Measurements from ENCODE around the gene CIRBP. TPM values are rescaled to one million over a fixed set of nuclear protein-coding genes. Genes with fewer than 3 reads are reported as not detected.

The CIRBP gene
- total RNA-seq, 1 experiment from 2014 or later = 66.6 TPM

DNA sequence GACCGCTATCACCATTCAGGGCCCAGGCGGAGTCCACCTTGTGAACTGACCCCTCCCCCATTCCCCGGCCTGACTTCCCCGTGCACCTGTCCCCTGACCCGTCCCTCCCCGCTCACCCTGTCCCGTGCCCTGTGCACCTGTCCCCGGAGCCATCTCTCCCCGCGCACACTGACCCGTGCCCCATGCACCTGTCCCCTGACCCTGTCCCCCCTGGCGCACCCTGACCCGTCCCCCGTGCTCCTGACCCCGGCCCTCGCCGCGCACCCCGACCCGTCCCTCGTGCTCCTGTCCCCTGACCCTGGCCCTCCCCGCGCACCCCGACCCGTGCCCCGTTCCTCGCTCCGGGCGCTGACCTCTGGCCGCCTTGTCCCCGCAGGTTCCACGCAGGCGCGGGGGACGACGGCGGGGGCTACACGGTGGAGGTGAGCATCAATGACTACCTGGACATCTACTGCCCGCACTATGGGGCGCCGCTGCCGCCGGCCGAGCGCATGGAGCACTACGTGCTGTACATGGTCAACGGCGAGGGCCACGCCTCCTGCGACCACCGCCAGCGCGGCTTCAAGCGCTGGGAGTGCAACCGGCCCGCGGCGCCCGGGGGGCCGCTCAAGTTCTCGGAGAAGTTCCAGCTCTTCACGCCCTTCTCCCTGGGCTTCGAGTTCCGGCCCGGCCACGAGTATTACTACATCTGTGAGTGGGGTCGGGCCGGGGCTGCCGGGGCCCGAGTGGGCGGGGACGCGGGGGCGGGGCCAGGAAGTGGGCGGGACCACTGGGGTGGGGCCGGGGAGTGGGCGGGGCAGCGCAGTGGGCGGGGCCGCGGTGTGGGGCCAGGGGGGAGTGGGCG lies 26.3 kb downstream of the CIRBP start:
- peaks cover 9% of the 10 kb centered on the region for H3K4me1 ChIP-seq (ENCODE audit: control insufficient read depth, insufficient read depth, low read length)
- no TSS peak for BruUV-seq (replicated peaks)
- TF ChIP-seq SIN3A (IDR thresholded peaks at IDR 0.05; ENCODE audit: borderline replicate concordance, insufficient read depth, low read depth, low read length) (no peak), POLR2AphosphoS5 (IDR thresholded peaks at IDR 0.05; ENCODE audit: low read depth, low read length) (no peak), TCF7L2 (IDR thresholded peaks at IDR 0.05; ENCODE audit: low read depth, low read length) (no peak)
- TF ChIP-seq, protein P1, sequence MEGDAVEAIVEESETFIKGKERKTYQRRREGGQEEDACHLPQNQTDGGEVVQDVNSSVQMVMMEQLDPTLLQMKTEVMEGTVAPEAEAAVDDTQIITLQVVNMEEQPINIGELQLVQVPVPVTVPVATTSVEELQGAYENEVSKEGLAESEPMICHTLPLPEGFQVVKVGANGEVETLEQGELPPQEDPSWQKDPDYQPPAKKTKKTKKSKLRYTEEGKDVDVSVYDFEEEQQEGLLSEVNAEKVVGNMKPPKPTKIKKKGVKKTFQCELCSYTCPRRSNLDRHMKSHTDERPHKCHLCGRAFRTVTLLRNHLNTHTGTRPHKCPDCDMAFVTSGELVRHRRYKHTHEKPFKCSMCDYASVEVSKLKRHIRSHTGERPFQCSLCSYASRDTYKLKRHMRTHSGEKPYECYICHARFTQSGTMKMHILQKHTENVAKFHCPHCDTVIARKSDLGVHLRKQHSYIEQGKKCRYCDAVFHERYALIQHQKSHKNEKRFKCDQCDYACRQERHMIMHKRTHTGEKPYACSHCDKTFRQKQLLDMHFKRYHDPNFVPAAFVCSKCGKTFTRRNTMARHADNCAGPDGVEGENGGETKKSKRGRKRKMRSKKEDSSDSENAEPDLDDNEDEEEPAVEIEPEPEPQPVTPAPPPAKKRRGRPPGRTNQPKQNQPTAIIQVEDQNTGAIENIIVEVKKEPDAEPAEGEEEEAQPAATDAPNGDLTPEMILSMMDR (IDR thresholded peaks at IDR 0.05) = no peak
- TF ChIP-seq, protein P2, sequence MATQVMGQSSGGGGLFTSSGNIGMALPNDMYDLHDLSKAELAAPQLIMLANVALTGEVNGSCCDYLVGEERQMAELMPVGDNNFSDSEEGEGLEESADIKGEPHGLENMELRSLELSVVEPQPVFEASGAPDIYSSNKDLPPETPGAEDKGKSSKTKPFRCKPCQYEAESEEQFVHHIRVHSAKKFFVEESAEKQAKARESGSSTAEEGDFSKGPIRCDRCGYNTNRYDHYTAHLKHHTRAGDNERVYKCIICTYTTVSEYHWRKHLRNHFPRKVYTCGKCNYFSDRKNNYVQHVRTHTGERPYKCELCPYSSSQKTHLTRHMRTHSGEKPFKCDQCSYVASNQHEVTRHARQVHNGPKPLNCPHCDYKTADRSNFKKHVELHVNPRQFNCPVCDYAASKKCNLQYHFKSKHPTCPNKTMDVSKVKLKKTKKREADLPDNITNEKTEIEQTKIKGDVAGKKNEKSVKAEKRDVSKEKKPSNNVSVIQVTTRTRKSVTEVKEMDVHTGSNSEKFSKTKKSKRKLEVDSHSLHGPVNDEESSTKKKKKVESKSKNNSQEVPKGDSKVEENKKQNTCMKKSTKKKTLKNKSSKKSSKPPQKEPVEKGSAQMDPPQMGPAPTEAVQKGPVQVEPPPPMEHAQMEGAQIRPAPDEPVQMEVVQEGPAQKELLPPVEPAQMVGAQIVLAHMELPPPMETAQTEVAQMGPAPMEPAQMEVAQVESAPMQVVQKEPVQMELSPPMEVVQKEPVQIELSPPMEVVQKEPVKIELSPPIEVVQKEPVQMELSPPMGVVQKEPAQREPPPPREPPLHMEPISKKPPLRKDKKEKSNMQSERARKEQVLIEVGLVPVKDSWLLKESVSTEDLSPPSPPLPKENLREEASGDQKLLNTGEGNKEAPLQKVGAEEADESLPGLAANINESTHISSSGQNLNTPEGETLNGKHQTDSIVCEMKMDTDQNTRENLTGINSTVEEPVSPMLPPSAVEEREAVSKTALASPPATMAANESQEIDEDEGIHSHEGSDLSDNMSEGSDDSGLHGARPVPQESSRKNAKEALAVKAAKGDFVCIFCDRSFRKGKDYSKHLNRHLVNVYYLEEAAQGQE (IDR thresholded peaks at IDR 0.05; ENCODE audit: insufficient read depth in 1 of 2, low read depth in 2 of 2, low read length in 1 of 2) = no peak
- no peak overlapping the region for H3K27ac ChIP-seq (ENCODE audit: low read length)
- no peak overlapping the region for H3K4me3 ChIP-seq (ENCODE audit: low read depth in 2 of 2, low read length in 2 of 2)
- DNase-seq (ENCODE audit: low read depth, low spot score) = no peak
- no peak for ATAC-seq
- H3K27me3 ChIP-seq (ENCODE audit: control insufficient read depth, insufficient read depth, low read length) = no peaks in the 10 kb centered on the region
- in situ Hi-C loops (cut with HindIII; ENCODE audit: low pct_unique_long_range_greater_than_20kb, low sequenced_read_pairs) (no loop called here), intact Hi-C loops (cut with micrococcal nuclease; ENCODE audit: unreplicated experiment) (no loop called here)
- H3K9me3 ChIP-seq (ENCODE audit: control insufficient read depth, insufficient read depth, low read depth, low read length) = no peaks in the 10 kb centered on the region
- ChIA-PET CTCF (no interaction called here), POLR2A (no interaction called here)
- no peaks in the 10 kb centered on the region for H3K36me3 ChIP-seq (ENCODE audit: control insufficient read depth, insufficient read depth, low read length)

DNA sequence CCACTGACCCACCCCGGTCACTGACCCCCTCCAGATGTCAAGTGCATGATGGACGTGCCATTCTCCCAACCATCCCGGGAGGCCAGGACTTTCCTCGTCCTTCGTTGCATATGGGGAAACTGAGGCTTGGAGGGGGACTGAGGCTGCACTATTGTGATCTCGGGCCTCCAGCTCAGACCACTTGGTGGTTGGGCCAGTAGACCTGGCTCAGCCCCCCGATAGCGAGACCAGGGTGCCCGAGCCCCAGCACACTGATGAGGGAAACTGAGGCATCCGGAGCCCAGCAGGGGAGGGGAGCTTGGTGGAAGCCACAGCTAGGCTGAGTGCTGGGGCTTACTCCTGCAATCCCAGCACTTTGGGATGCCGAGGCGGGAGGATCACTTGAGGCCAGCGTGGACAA lies 26.9 kb downstream of the CIRBP start:
- POLR2A ChIA-PET = no interaction called here
- no peak overlapping the region for H3K4me3 ChIP-seq (ENCODE audit: low read depth in 2 of 2, low read length in 2 of 2)
- no TSS peak for BruUV-seq (replicated peaks)
- no peak for DNase-seq (ENCODE audit: low read depth, low spot score)
- ATAC-seq = no peak
- H3K27me3 ChIP-seq (ENCODE audit: control insufficient read depth, insufficient read depth, low read length) = no peaks in the 10 kb centered on the region
- CTCF ChIA-PET = no interaction called here
- intact Hi-C loops (cut with micrococcal nuclease; ENCODE audit: unreplicated experiment) (no loop called here), in situ Hi-C loops (cut with HindIII; ENCODE audit: low pct_unique_long_range_greater_than_20kb, low sequenced_read_pairs) (no loop called here)
- peaks cover 6% of the 10 kb centered on the region for H3K4me1 ChIP-seq (ENCODE audit: control insufficient read depth, insufficient read depth, low read length)
- no peaks in the 10 kb centered on the region for H3K36me3 ChIP-seq (ENCODE audit: control insufficient read depth, insufficient read depth, low read length)
- H3K9me3 ChIP-seq (ENCODE audit: control insufficient read depth, insufficient read depth, low read depth, low read length) = no peaks in the 10 kb centered on the region
- no peak overlapping the region for H3K27ac ChIP-seq (ENCODE audit: low read length)
- TF ChIP-seq, protein P1 (IDR thresholded peaks at IDR 0.05) = no peak
- no peak for TF ChIP-seq POLR2AphosphoS5 (IDR thresholded peaks at IDR 0.05; ENCODE audit: low read depth, low read length)
- TF ChIP-seq, protein P2 (IDR thresholded peaks at IDR 0.05; ENCODE audit: insufficient read depth in 1 of 2, low read depth in 2 of 2, low read length in 1 of 2) = no peak
- TF ChIP-seq SIN3A (IDR thresholded peaks at IDR 0.05; ENCODE audit: borderline replicate concordance, insufficient read depth, low read depth, low read length) = no peak
- TF ChIP-seq TCF7L2 (IDR thresholded peaks at IDR 0.05; ENCODE audit: low read depth, low read length) = no peak

All from Panc1 (cell line).